Peyer's patch (tissue), 4 donors: Measurements from ENCODE around the gene STIM2. TPM values are rescaled to one million over a fixed set of nuclear protein-coding genes. Genes with fewer than 3 reads are reported as not detected.

ENCODE experiments used
- DNase-seq, 3 donors: peaks; one replicate each; pipeline ENCODE4 v3.0.0-alpha.2; 2017 to 2019
- H3K27ac ChIP-seq, 4 donors: fragments of 200-600 bp; sonication (generic); one replicate each; pipeline ENCODE4 v1.5.1; 2016 to 2019
- H3K27me3 ChIP-seq, 2 donors: fragments of 200-600 bp; sonication (generic); one replicate each; pipeline ENCODE4 v1.5.1; 2019
- H3K36me3 ChIP-seq, 3 donors: fragments of 200-600 bp; sonication (generic); one replicate each; pipeline ENCODE4 v1.5.1; 2016 to 2019
- H3K4me1 ChIP-seq, 4 donors: fragments of 200-600 bp; sonication (generic); one replicate each; pipeline ENCODE4 v1.5.1; 2016 to 2019
- H3K4me3 ChIP-seq, 4 donors: fragments of 200-600 bp; sonication (generic); 1 replicate in 3 of 4; 2 replicates in 1 of 4; pipeline ENCODE4 v1.5.1; 2016 to 2019; ENCODE audit warnings: mild to moderate bottlenecking in 1 of 4
- H3K9me3 ChIP-seq, 4 donors: fragments of 200-600 bp; sonication (generic); one replicate each; pipeline ENCODE4 v1.5.1; 2016 to 2019; ENCODE audit warnings: mild to moderate bottlenecking in 1 of 4
- POLR2A ChIP-seq, 2 donors: fragments of 450-650 bp; IDR thresholded peaks; one replicate each; pipeline ENCODE4 v1.5.1; 2017; ENCODE audit warnings: antibody characterized with exemption in 2 of 2, mild to moderate bottlenecking in 2 of 2, moderate library complexity in 2 of 2
- total RNA-seq, 4 donors: library from RNA; depleted of rRNA; stranded (reverse); fragments of >200 nt; gene quantifications; one replicate each; pipeline ENCODE4 v1.1.0, GENCODE V29; 2016
- TF ChIP-seq, protein P1 (sequence below), 6 experiments: fragments of 450-650 bp in 4 of 6; fragments of 200-600 bp in 2 of 6; sonication (generic) in 1 of 6; IDR thresholded peaks; one replicate each; pipeline ENCODE4 v1.5.1; 2017 to 2019; ENCODE audit warnings: antibody characterized with exemption in 6 of 6, mild to moderate bottlenecking in 3 of 6, moderate library complexity in 1 of 6

Gene STIM2
- total RNA-seq, 4 donors from 2014 or later = 35.7 to 82.5 (median 39.2) TPM

DNA sequence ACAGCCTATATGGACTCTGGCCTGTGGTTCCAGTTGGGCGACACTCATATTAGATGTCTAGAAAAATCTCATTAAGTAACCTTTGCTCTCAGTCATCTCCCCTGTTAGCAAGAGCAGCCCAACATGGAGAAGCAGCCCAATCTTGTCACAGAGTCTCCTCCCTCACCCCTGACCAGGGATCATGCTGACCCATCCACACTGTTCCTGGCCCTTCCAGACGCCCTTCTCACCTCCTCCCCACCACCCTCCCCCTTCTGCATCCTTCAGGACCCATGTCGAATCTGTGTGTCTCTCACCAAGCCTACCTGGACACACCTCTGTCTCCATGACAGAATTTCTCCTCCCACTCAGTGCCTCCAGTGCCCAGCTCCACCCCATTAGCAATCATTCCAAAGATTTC is 190.1 kb downstream of the STIM2 start:
- H3K27me3 ChIP-seq = no peaks in the 10 kb centered on the region
- no peaks in the 10 kb centered on the region for H3K4me1 ChIP-seq
- H3K9me3 ChIP-seq = no peaks in the 10 kb centered on the region
- H3K36me3 ChIP-seq = no peaks in the 10 kb centered on the region
- no peak for DNase-seq
- TF ChIP-seq, protein P1, sequence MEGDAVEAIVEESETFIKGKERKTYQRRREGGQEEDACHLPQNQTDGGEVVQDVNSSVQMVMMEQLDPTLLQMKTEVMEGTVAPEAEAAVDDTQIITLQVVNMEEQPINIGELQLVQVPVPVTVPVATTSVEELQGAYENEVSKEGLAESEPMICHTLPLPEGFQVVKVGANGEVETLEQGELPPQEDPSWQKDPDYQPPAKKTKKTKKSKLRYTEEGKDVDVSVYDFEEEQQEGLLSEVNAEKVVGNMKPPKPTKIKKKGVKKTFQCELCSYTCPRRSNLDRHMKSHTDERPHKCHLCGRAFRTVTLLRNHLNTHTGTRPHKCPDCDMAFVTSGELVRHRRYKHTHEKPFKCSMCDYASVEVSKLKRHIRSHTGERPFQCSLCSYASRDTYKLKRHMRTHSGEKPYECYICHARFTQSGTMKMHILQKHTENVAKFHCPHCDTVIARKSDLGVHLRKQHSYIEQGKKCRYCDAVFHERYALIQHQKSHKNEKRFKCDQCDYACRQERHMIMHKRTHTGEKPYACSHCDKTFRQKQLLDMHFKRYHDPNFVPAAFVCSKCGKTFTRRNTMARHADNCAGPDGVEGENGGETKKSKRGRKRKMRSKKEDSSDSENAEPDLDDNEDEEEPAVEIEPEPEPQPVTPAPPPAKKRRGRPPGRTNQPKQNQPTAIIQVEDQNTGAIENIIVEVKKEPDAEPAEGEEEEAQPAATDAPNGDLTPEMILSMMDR (IDR thresholded peaks at IDR 0.05) = no peak
- no peak for TF ChIP-seq POLR2A (IDR thresholded peaks at IDR 0.05)
- no peak overlapping the region for H3K27ac ChIP-seq
- H3K4me3 ChIP-seq = no peak overlapping the region

- no peak for DNase-seq
- TF ChIP-seq, protein P1 (IDR thresholded peaks at IDR 0.05) = no peak
- no peak for TF ChIP-seq POLR2A (IDR thresholded peaks at IDR 0.05)
- no peak overlapping the region for H3K4me3 ChIP-seq
These were observed 194.7 kb downstream of the STIM2 start for GRCh38 chr4:27055221-27055760.

GRCh38 chr4:27056281-27056680 is 195.6 kb downstream of the STIM2 start:
- H3K9me3 ChIP-seq = no peaks in the 10 kb centered on the region
- no peak for DNase-seq
- no peaks in the 10 kb centered on the region for H3K36me3 ChIP-seq
- TF ChIP-seq, protein P1 (IDR thresholded peaks at IDR 0.05) = no peak
- TF ChIP-seq POLR2A (IDR thresholded peaks at IDR 0.05) = no peak
- no peak overlapping the region for H3K27ac ChIP-seq
- H3K27me3 ChIP-seq = no peaks in the 10 kb centered on the region
- no peak overlapping the region for H3K4me3 ChIP-seq
- no peaks in the 10 kb centered on the region for H3K4me1 ChIP-seq

More at GRCh38 chr4:27055221-27055760, 194.7 kb downstream of the STIM2 start:
- Histone ChIP-seq H3K4me1 (no peaks in the 10 kb centered on the region), H3K27me3 (no peaks in the 10 kb centered on the region), H3K9me3 (no peaks in the 10 kb centered on the region), H3K27ac (no peak overlapping the region), H3K36me3 (no peaks in the 10 kb centered on the region)

- DNase-seq = no peak
- H3K4me3 ChIP-seq = no peak overlapping the region
- H3K27ac ChIP-seq = no peak overlapping the region
- no peaks in the 10 kb centered on the region for H3K36me3 ChIP-seq
- H3K9me3 ChIP-seq = no peaks in the 10 kb centered on the region
- no peaks in the 10 kb centered on the region for H3K4me1 ChIP-seq
- TF ChIP-seq, protein P1 (IDR thresholded peaks at IDR 0.05) = no peak
- no peak for TF ChIP-seq POLR2A (IDR thresholded peaks at IDR 0.05)
- H3K27me3 ChIP-seq = no peaks in the 10 kb centered on the region
These were observed 196.4 kb downstream of the STIM2 start for GRCh38 chr4:27057053-27057452.

DNA sequence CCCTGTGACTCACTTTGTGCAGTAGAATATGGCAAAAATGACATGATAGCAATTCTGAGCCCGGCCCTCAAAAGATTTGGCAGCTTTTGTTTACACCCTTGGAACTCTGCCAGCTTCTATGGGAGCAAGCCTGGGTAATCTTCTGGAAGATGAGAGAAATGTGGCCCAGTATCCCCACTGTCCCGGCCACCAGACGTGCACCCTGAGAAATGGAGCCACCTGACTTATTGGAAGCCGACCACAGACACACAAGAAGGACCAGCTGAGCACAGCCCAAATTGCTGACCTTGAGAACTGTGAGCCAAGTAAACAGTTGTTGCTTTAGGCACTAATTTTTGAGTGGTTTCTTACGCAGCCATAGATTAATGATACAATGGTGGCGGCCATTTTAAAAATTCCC is 197.0 kb downstream of the STIM2 start:
- H3K27ac ChIP-seq = no peak overlapping the region
- H3K36me3 ChIP-seq = no peaks in the 10 kb centered on the region
- H3K4me1 ChIP-seq = no peaks in the 10 kb centered on the region
- DNase-seq = no peak
- TF ChIP-seq POLR2A (IDR thresholded peaks at IDR 0.05) = no peak
- TF ChIP-seq, protein P1 (IDR thresholded peaks at IDR 0.05) = no peak
- no peak overlapping the region for H3K4me3 ChIP-seq
- no peaks in the 10 kb centered on the region for H3K27me3 ChIP-seq
- no peaks in the 10 kb centered on the region for H3K9me3 ChIP-seq
